ENCODE results near the gene GOLGA1. TPM values are rescaled to one million over a fixed set of nuclear protein-coding genes. Genes with fewer than 3 reads are reported as not detected.

The GOLGA1 gene
- polyA plus RNA-seq, 1 donor (not counting 4 experiments of a cell fraction or from before 2014, with no cell fraction given) = 7.4 TPM

GRCh38 chr9:124878021-124878420 lies 62.9 kb downstream of the GOLGA1 start:
- FAIRE-seq (no peak), DNase-seq (ENCODE audit: low read depth, low spot score) (no peak)
- H3K4me2 ChIP-seq (ENCODE audit: control insufficient read depth, extremely low read depth, insufficient read depth, low read depth, low read length) = no peak overlapping the region
- peaks cover 37 to 62% of the 10 kb centered on the region in 2 experiments for H3K36me3 ChIP-seq (ENCODE audit: control insufficient read depth in 2 of 2, extremely low read depth in 1 of 2, insufficient read depth in 2 of 2, low read length in 2 of 2)
- peaks cover 16% of the 10 kb centered on the region for H4K20me1 ChIP-seq (ENCODE audit: control insufficient read depth, extremely low read depth, insufficient read depth, low read length)
- H3K4me3 ChIP-seq (ENCODE audit: control insufficient read depth in 2 of 3, extremely low read depth in 1 of 3, insufficient read depth in 2 of 3, low read depth in 1 of 3, low read length in 3 of 3) = no peak overlapping the region
- H3K9me3 ChIP-seq (ENCODE audit: control insufficient read depth, low read depth, low read length) = no peaks in the 10 kb centered on the region
- dilution Hi-C loops (cut with MboI; ENCODE audit: extremely low pct_ligation_motif_present, low sequenced_read_pairs) = no loop called here
- no peaks in the 10 kb centered on the region for H3K9me1 ChIP-seq (ENCODE audit: control insufficient read depth, extremely low read depth, insufficient read depth, low read length)
- no peaks in the 10 kb centered on the region for H3K27me3 ChIP-seq (ENCODE audit: control insufficient read depth, extremely low read depth, insufficient read depth, low read length)
- peaks cover 12% of the 10 kb centered on the region for H3K4me1 ChIP-seq (ENCODE audit: control insufficient read depth, extremely low read depth, insufficient read depth, low read length)
- H3K27ac ChIP-seq (ENCODE audit: control insufficient read depth, insufficient read depth, low read length) = no peak overlapping the region
- no peak overlapping the region for H3K9ac ChIP-seq (ENCODE audit: control insufficient read depth, extremely low read depth, insufficient read depth, low read length)
- TF ChIP-seq CTCF (optimal IDR thresholded peaks at IDR 0.05 in 1 of 3, IDR thresholded peaks at IDR 0.05 in 1 of 3, conservative IDR thresholded peaks at IDR 0.05 in 1 of 3; ENCODE audit: extremely low read depth in 1 of 3, insufficient read depth in 2 of 3, low read length in 3 of 3) (no peak), EZH2 (IDR thresholded peaks at IDR 0.05; ENCODE audit: low read length) (no peak)
- peaks cover 34% of the 10 kb centered on the region for H3K79me2 ChIP-seq (ENCODE audit: control insufficient read depth, insufficient read depth, low read length)
- no peak overlapping the region for H2AFZ ChIP-seq (ENCODE audit: control insufficient read depth, low read length)

- Histone ChIP-seq H3K9me3 (ENCODE audit: control insufficient read depth, low read depth, low read length) (no peaks in the 10 kb centered on the region), H3K27me3 (ENCODE audit: control insufficient read depth, extremely low read depth, insufficient read depth, low read length) (no peaks in the 10 kb centered on the region), H2AFZ (ENCODE audit: control insufficient read depth, low read length) (no peak overlapping the region), H3K27ac (ENCODE audit: control insufficient read depth, insufficient read depth, low read length) (no peak overlapping the region), H3K9me1 (ENCODE audit: control insufficient read depth, extremely low read depth, insufficient read depth, low read length) (no peaks in the 10 kb centered on the region), H3K4me1 (ENCODE audit: control insufficient read depth, extremely low read depth, insufficient read depth, low read length) (peaks cover 18% of the 10 kb centered on the region), H3K4me2 (ENCODE audit: control insufficient read depth, extremely low read depth, insufficient read depth, low read depth, low read length) (no peak overlapping the region), H3K79me2 (ENCODE audit: control insufficient read depth, insufficient read depth, low read length) (peaks cover 41% of the 10 kb centered on the region), H4K20me1 (ENCODE audit: control insufficient read depth, extremely low read depth, insufficient read depth, low read length) (peaks cover 16% of the 10 kb centered on the region), H3K9ac (ENCODE audit: control insufficient read depth, extremely low read depth, insufficient read depth, low read length) (no peak overlapping the region), H3K36me3 (ENCODE audit: control insufficient read depth in 2 of 2, extremely low read depth in 1 of 2, insufficient read depth in 2 of 2, low read length in 2 of 2) (peaks cover 36 to 67% of the 10 kb centered on the region in 2 experiments), H3K4me3 (ENCODE audit: control insufficient read depth in 2 of 3, extremely low read depth in 1 of 3, insufficient read depth in 2 of 3, low read depth in 1 of 3, low read length in 3 of 3) (no peak overlapping the region)
- DNase-seq (ENCODE audit: low read depth, low spot score) (no peak), FAIRE-seq (no peak)
- no peak for TF ChIP-seq EZH2 (IDR thresholded peaks at IDR 0.05; ENCODE audit: low read length)
- no peak for TF ChIP-seq CTCF (optimal IDR thresholded peaks at IDR 0.05 in 1 of 3, IDR thresholded peaks at IDR 0.05 in 1 of 3, conservative IDR thresholded peaks at IDR 0.05 in 1 of 3; ENCODE audit: extremely low read depth in 1 of 3, insufficient read depth in 2 of 3, low read length in 3 of 3)
- dilution Hi-C loops (cut with MboI; ENCODE audit: extremely low pct_ligation_motif_present, low sequenced_read_pairs) = no loop called here
These were observed 63.7 kb downstream of the GOLGA1 start for GRCh38 chr9:124877021-124877782.
